Activated CD4-positive, alpha-beta memory T cell treated with anti-CD3 and anti-CD28 coated beads for 36 hours (primary cell): Measurements from ENCODE around the gene MGME1. TPM values are rescaled to one million over a fixed set of nuclear protein-coding genes. Genes with fewer than 3 reads are reported as not detected.

ENCODE experiments used
- CTCF ChIA-PET: fragments of 350-600 bp; sonication (Branson Sonifier 250); formaldehyde crosslinking; loops from one replicate; lab custom pipeline; 2021; ENCODE audit warnings: antibody characterized with exemption, inconsistent platforms; lab: Charles Lee
- POLR2A ChIA-PET: fragments of 350-600 bp; sonication (Branson Sonifier 250); formaldehyde crosslinking; loops from one replicate; lab custom pipeline; 2021; ENCODE audit warnings: antibody characterized with exemption; lab: Charles Lee
- DNase-seq: peaks from one replicate; pipeline ENCODE4 v3.0.0-alpha.2; 2020
- H3K27ac Mint-ChIP-seq: one replicate; pipeline ENCODE4 v1.8.0; 2021; ENCODE audit warnings: mixed read lengths
- H3K27me3 Mint-ChIP-seq: one replicate; pipeline ENCODE4 v1.8.0; 2021; ENCODE audit warnings: mixed read lengths
- H3K36me3 Mint-ChIP-seq: one replicate; pipeline ENCODE4 v1.8.0; 2021; ENCODE audit warnings: mixed read lengths
- H3K4me1 Mint-ChIP-seq: one replicate; pipeline ENCODE4 v1.8.0; 2021; ENCODE audit warnings: low read depth, mixed read lengths
- H3K4me3 Mint-ChIP-seq: one replicate; pipeline ENCODE4 v1.8.0; 2021; ENCODE audit warnings: mild to moderate bottlenecking, mixed read lengths
- H3K9me3 Mint-ChIP-seq: one replicate; pipeline ENCODE4 v1.8.0; 2021; ENCODE audit warnings: mixed read lengths
- intact Hi-C: fragments of 100-400 bp; cut with micrococcal nuclease; formaldehyde crosslinking; loops from one replicate; pipeline ENCODE4 v1.15.1; 2023
- total RNA-seq, 2 experiments: library from RNA; stranded (reverse); gene quantifications; one replicate each; pipeline ENCODE4 v1.2.3, GENCODE V29; 2021

Gene MGME1, protein sequence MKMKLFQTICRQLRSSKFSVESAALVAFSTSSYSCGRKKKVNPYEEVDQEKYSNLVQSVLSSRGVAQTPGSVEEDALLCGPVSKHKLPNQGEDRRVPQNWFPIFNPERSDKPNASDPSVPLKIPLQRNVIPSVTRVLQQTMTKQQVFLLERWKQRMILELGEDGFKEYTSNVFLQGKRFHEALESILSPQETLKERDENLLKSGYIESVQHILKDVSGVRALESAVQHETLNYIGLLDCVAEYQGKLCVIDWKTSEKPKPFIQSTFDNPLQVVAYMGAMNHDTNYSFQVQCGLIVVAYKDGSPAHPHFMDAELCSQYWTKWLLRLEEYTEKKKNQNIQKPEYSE
- total RNA-seq: 10 to 100 TPM; 31.0 to 34.7 TPM

DNA sequence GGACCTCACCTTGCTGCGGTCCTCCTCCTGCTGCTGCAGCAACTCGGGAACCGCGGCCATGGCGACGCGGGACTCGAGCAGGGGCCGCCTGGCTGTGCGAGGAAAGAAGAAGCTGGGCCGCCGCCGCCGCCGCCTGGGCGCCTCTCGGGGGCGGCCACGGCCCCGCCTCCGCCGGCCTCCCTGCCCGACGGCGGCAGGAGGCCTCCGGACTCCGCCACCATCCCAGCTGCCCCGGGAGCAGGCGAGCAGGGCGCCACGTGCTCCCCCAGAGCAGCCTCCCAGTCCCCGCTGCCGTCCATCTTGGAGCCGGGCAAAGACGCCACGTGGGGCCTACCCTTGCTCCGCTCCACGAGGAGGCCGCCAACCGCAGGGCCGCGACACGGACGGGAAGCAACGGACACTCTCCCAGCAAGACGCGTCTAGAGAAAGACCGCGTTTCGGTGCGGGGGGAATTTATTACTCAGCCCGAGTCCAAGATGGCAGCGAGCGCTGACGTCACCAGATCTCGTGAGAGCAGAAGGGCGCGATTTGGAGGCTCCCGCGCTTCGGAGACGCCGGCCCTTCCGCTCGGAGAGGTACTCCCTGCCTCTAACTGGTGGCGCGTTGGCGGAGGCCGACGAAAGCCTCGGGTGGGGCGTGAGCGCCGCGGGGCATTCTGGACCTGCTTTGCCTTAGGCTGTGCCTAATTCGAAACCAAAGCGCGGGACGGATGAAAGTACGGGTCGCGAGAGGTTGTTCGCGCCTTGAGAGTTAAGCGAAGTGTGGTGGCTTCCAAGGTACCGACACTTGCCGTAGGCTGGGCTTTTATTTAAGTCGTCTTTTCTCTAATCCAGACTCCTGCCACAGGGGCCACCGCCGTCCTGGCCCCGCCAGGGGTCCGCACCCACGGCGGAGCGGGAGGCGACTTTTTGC lies at the start of gene MGME1, which contains the start of gene SNX5:
TSS of gene MGME1 (plus strand) at position 653 of the 912 bp plus-strand sequence. CDS start 842 bp downstream, outside the sequence.
TSS of gene SNX5 (minus strand) at position 429 of the 912 bp plus-strand sequence. CDS start at position 60, 369 bp downstream.
- Mint-ChIP-seq H3K4me3 (peak within 1 kb of the TSS; percentile 96), H3K27ac (peak within 1 kb of the TSS; percentile 99), H3K4me1 (peaks cover 43% of the 10 kb centered on the region), H3K27me3 (no peaks in the 10 kb centered on the region), H3K9me3 (no peaks in the 10 kb centered on the region), H3K36me3 (peaks cover 70% of the 10 kb centered on the region)
- POLR2A ChIA-PET: interaction anchor here (0.6 to 4.4 kb wide), 9 partner anchors 10 to 539 kb away, joined by 3 to 20 read pairs (median 6); partner anchors contain the start of genes DSTN, RRBP1 and SEC23B
- DNase-seq: peak; percentile 100
- CTCF ChIA-PET: interaction anchor here (2.5 to 3.7 kb wide), 2 partner anchors 25 to 26 kb away, joined by 20 to 31 read pairs; no protein-coding TSS in a partner anchor
- intact Hi-C loops: loop anchor here (1.0 to 10.0 kb wide), 12 partner anchors 24 to 1394 kb away; partner anchors contain the start of genes BFSP1, DSTN, DZANK1 and KIF16B

DNA sequence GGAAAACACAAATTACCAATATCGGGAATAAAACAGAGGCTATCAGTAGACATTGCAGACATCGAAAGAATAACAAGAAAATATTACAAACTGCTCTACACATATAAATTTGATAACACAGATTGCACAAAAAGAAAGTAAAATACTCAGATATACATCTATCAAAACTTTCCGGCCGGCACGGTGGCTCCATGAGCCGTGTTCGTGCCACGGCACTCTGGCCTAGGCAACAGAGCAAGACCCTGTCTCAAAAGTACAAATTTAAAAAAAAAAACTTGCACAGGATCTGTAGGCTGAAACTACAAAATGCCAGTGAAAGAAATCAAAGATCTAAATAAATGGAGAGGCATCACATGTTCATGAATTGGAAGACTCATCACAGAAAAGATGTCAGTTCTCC lies 49.7 kb upstream of the MGME1 start:
- H3K4me1 Mint-ChIP-seq: no peaks in the 10 kb centered on the region
- intact Hi-C loops: no loop called here
- CTCF ChIA-PET: no interaction called here

DNA sequence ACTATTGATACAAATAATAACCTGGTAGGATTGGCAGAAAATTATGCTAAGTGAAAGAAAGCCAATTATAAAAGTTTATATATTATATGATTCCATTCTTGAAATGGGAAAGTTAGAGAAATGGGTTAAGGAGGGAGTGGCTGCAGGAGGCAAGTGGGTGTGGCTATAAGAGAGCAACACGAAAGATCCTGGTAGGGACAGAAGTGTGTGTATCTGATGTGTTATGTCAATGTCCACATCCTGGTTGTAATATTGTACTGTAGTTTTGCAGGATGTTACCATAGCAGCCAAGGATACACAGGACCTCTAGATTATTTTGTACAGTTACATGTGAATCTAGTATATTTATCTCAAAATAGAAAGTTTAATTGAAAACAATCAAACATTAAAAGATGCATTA lies 47.0 kb upstream of the MGME1 start:
- H3K27me3 Mint-ChIP-seq: peaks cover 2% of the 10 kb centered on the region
- ChIA-PET POLR2A (no interaction called here), CTCF (no interaction called here)
- intact Hi-C loops: no loop called here
- no peaks in the 10 kb centered on the region for H3K36me3 Mint-ChIP-seq
- H3K9me3 Mint-ChIP-seq: no peaks in the 10 kb centered on the region
- no peak for DNase-seq
- no peak overlapping the region for H3K27ac Mint-ChIP-seq
- H3K4me1 Mint-ChIP-seq: no peaks in the 10 kb centered on the region
- no peak overlapping the region for H3K4me3 Mint-ChIP-seq

More for the DNA sequence above, 49.7 kb upstream of the MGME1 start:
- H3K9me3 Mint-ChIP-seq: no peaks in the 10 kb centered on the region
- no peaks in the 10 kb centered on the region for H3K36me3 Mint-ChIP-seq
- H3K4me3 Mint-ChIP-seq: no peak overlapping the region
- no peak for DNase-seq
- peaks cover 1% of the 10 kb centered on the region for H3K27me3 Mint-ChIP-seq
- POLR2A ChIA-PET: no interaction called here
- no peak overlapping the region for H3K27ac Mint-ChIP-seq

DNA sequence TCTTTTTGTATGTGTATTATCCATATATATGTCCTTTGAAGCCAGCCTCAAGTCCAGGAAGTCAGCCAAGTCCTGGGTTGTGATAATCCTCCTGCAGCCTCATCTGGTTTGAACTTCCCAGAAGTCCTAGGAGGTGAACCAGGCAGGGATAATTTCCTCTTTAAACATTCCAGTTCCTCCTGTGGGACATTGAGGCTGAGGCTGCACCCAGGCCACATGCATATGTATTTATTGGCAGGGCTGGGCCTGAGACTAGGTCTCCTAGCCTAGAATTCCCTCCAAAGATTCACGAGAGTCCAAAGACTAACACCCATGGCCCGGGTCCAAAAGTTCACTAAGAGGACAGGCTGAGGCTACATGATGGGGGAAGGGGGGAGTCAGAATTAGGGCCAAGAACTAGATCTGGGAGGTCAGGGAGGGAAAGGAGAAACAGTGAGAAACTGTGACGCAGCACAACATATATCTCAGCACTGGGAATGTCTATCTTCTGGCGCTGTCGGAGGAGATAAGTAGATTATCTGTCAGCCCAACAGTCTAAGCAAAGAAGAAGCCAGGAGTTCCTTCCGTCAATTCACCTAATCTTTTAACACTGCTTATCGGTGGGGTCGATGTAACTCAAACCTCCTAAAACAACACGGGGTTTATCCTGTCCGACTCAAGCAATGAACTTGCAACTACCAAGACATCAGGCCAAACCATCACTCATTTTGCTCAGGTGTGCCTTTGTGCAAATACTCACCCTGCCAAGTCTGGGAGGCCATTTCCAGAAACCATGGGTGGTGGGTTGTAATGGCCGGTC lies 43.5 kb upstream of the MGME1 start:
- H3K27ac Mint-ChIP-seq: no peak overlapping the region
- no peak overlapping the region for H3K4me3 Mint-ChIP-seq
- DNase-seq: no peak
- intact Hi-C loops: no loop called here
- H3K4me1 Mint-ChIP-seq: no peaks in the 10 kb centered on the region
- ChIA-PET CTCF (no interaction called here), POLR2A (no interaction called here)
- no peaks in the 10 kb centered on the region for H3K36me3 Mint-ChIP-seq
- no peaks in the 10 kb centered on the region for H3K9me3 Mint-ChIP-seq
- H3K27me3 Mint-ChIP-seq: peaks cover 2% of the 10 kb centered on the region

DNA sequence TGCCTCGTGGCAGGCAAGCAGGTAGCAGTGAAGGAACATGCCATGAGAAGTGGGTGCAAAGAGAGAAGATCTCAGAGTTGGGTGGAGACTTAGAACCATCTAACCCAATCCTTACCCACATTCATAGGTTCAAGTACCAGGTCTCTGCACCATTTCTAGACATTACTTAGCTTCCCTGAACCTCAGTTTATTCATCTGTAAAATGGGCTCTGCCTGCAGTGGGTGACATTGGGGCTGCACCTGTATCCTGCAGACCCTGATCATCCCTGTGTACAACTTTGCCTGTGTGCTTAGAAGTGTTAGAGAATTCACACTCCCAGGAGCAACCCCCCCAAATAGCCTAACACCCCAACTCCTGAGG lies 42.9 kb upstream of the MGME1 start:
- no peak overlapping the region for H3K4me3 Mint-ChIP-seq
- no peak overlapping the region for H3K27ac Mint-ChIP-seq
- H3K9me3 Mint-ChIP-seq: no peaks in the 10 kb centered on the region
- H3K4me1 Mint-ChIP-seq: no peaks in the 10 kb centered on the region
- ChIA-PET CTCF (no interaction called here), POLR2A (no interaction called here)
- no peak for DNase-seq
- intact Hi-C loops: no loop called here
- H3K36me3 Mint-ChIP-seq: no peaks in the 10 kb centered on the region
- H3K27me3 Mint-ChIP-seq: peaks cover 2% of the 10 kb centered on the region

DNA sequence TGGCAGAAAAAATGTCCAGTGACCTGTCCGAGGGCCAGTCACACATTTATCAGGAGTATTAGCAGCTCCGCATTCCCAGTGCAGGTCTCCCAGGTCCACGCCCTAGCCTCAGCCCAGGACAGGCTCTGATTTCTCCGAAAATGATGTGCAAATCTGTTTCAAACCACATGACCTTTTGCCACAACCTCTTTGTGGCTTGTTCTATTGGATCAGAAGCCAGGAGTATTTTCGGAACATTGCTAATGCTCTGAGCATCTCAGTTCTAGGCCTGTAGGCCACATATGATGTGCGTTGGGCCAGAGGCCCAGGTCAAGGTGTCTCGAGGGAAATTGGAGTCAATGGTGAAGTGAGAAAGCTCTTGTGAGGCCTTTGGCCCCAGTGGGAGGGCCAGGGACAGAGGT lies 40.6 kb upstream of the MGME1 start:
- H3K4me3 Mint-ChIP-seq: no peak overlapping the region
- POLR2A ChIA-PET: no interaction called here
- CTCF ChIA-PET: no interaction called here
- H3K36me3 Mint-ChIP-seq: peaks cover 3% of the 10 kb centered on the region
- H3K9me3 Mint-ChIP-seq: peaks cover 3% of the 10 kb centered on the region
- peaks cover 2% of the 10 kb centered on the region for H3K27me3 Mint-ChIP-seq
- DNase-seq: no peak
- intact Hi-C loops: no loop called here
- no peak overlapping the region for H3K27ac Mint-ChIP-seq
- H3K4me1 Mint-ChIP-seq: no peaks in the 10 kb centered on the region

DNA sequence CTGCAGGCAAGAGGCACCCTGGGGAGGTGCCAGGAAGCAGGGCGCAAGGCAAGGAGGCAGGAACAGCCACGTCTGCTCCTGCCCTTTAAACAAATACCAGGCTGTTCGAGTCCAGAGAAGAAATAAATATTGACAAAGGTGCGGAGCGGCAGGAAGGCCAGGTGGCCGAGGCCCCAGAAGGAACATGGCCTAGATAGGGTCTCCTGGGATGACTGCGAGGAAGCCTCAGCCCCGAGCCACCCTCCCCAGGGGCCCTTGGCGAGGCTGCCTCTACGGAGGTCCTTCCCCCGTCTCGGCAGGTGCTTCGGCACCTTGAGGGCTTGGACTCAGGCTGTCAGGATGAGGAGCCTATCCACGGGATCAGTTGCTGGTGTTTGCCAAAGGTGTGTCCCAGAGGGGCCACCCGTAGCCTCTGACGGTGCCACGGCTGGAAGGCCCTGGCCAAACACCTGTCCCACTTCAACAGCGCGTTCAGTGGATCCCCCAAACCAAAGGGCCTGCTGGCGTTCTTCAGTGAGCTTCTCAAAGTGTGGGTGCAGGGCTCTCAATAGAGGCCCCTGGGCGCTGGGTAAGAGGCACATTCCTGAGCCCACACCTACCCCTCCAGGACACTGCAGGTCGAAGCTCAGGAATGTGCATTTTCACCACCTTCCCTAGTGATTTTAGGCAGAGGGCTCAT lies 40.0 kb upstream of the MGME1 start:
- Mint-ChIP-seq H3K4me1 (no peaks in the 10 kb centered on the region), H3K4me3 (no peak overlapping the region), H3K36me3 (peaks cover 3% of the 10 kb centered on the region), H3K27me3 (peaks cover 2% of the 10 kb centered on the region), H3K9me3 (peaks cover 3% of the 10 kb centered on the region), H3K27ac (no peak overlapping the region)
- CTCF ChIA-PET: no interaction called here
- POLR2A ChIA-PET: no interaction called here
- intact Hi-C loops: no loop called here
- no peak for DNase-seq

DNA sequence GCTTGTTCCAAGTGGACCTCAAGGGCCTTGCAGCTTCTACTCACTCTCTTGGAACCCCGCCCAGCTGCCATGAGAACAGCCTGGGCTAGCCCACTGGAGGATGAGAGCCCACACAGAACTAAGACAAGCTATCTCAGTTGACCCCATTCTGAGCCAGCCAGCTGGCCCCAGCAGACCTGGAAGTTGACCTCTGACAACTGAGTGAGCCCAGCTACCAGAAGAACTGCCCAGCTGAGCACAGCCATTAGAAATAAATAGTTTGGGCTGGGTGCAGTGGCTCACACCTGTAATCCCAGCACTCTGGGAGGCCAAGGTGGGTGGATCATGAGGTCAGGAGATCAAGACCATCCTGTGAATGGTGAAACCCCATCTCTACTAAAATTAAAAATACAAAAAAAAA lies 37.3 kb upstream of the MGME1 start:
- ChIA-PET CTCF (interaction anchor here (0.6 kb wide), 2 partner anchors 64 to 210 kb away, joined by 4 to 6 read pairs; no protein-coding TSS in a partner anchor), POLR2A (no interaction called here)
- intact Hi-C loops: no loop called here
- peaks cover 3% of the 10 kb centered on the region for H3K36me3 Mint-ChIP-seq
- no peak overlapping the region for H3K27ac Mint-ChIP-seq
- H3K27me3 Mint-ChIP-seq: no peaks in the 10 kb centered on the region
- H3K9me3 Mint-ChIP-seq: peaks cover 3% of the 10 kb centered on the region
- DNase-seq: no peak
- no peak overlapping the region for H3K4me3 Mint-ChIP-seq
- peaks cover 2% of the 10 kb centered on the region for H3K4me1 Mint-ChIP-seq

DNA sequence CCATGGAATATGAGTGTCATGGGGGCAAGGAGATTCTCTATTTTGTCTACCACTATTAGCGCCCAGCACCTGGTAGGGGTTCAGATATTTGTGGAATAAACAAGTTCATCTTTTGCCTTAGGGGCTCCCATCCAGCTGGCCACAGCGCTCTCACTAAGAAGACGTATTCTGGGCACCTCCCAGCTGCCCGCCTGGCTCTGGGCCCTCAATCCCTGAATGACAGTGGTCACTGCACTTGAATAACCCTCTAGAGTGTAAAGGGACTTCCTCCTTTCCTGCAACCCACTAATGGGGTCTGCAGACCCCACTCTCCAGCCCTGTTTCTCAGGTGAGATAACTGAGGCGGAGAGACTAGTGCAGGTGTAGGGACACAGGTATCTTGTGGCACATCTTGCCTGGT lies 36.4 kb upstream of the MGME1 start:
- ChIA-PET CTCF (interaction anchor here (0.6 kb wide), 2 partner anchors 63 to 211 kb away, joined by 4 to 6 read pairs; no protein-coding TSS in a partner anchor), POLR2A (no interaction called here)
- intact Hi-C loops: no loop called here
- no peak overlapping the region for H3K4me3 Mint-ChIP-seq
- no peaks in the 10 kb centered on the region for H3K27me3 Mint-ChIP-seq
- peaks cover 2% of the 10 kb centered on the region for H3K4me1 Mint-ChIP-seq
- H3K27ac Mint-ChIP-seq: no peak overlapping the region
- peaks cover 3% of the 10 kb centered on the region for H3K36me3 Mint-ChIP-seq
- DNase-seq: no peak
- H3K9me3 Mint-ChIP-seq: peaks cover 3% of the 10 kb centered on the region

DNA sequence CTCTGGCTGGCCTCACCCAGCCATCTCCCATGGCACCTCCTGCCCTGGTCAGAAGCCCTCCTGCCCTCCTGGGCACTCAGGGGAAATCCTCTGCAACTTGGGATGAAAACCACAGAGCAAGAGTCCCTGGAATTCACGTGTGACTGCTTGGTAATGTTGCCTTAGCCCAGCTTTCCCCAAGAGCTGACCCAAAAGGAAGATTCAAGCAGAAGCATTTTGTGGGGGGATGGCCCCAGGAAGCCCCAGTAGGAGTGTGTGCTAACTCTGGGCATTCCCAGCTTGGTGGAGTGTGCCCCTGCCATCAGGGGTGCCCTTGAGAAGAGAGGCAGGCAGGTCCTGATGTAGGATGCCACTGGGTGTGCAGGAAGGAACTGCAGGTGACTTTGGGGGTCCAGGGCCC lies 35.7 kb upstream of the MGME1 start:
- peaks cover 2% of the 10 kb centered on the region for H3K4me1 Mint-ChIP-seq
- peaks cover 3% of the 10 kb centered on the region for H3K9me3 Mint-ChIP-seq
- H3K27ac Mint-ChIP-seq: no peak overlapping the region
- no peak for DNase-seq
- H3K27me3 Mint-ChIP-seq: no peaks in the 10 kb centered on the region
- CTCF ChIA-PET: no interaction called here
- H3K36me3 Mint-ChIP-seq: peaks cover 3% of the 10 kb centered on the region
- intact Hi-C loops: no loop called here
- no peak overlapping the region for H3K4me3 Mint-ChIP-seq
- POLR2A ChIA-PET: no interaction called here

DNA sequence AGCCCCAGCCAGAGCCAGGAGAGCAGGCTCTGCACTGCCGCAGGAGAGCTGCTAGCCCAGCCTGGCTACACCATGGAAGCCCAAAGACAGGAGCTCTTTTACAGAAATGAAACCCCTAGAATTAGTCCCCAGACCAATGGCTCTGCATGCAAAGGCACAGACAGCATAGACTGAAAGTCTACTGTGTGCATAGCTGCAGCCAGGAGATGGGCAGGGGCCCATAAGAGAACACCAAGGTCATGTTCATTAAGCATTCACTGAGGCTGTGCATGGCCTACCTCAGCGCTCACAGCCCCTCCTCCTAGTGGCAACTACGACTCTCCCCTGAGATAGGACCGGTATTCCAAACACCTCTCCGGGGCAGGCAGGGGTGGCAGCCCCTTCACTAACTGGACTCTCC lies 35.1 kb upstream of the MGME1 start:
- H3K9me3 Mint-ChIP-seq: peaks cover 3% of the 10 kb centered on the region
- no peak for DNase-seq
- H3K36me3 Mint-ChIP-seq: peaks cover 3% of the 10 kb centered on the region
- H3K4me3 Mint-ChIP-seq: no peak overlapping the region
- H3K4me1 Mint-ChIP-seq: peaks cover 2% of the 10 kb centered on the region
- H3K27me3 Mint-ChIP-seq: no peaks in the 10 kb centered on the region
- POLR2A ChIA-PET: no interaction called here
- intact Hi-C loops: no loop called here
- CTCF ChIA-PET: no interaction called here
- H3K27ac Mint-ChIP-seq: no peak overlapping the region
